Measurements from ENCODE around the gene ENG. TPM values are rescaled to one million over a fixed set of nuclear protein-coding genes. Genes with fewer than 3 reads are reported as not detected.
A peak's percentile ranks its signal among the peaks of the same experiment; 100 is the strongest.

The ENG gene
- total RNA-seq, 1 donor = 60.8 TPM

DNA sequence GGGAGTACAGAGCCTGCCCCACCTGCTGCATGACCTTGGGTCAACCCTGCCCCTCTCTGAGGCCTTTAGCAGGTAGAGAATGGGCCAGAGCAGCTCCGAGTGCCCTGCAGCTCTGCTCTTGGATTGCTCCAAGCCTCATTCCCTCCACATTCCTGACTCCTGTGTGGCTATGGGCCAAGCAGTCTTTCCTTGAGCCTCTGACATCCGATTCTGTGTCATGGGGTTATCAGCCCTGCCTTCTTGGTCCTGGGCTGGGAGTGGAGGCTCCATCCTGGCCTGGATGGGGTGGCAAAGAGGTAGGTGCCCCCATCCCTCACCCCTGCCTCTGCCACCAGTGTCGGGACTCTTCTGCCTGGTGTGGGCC is 38.1 kb downstream of the ENG start:
- TF ChIP-seq, protein P1, sequence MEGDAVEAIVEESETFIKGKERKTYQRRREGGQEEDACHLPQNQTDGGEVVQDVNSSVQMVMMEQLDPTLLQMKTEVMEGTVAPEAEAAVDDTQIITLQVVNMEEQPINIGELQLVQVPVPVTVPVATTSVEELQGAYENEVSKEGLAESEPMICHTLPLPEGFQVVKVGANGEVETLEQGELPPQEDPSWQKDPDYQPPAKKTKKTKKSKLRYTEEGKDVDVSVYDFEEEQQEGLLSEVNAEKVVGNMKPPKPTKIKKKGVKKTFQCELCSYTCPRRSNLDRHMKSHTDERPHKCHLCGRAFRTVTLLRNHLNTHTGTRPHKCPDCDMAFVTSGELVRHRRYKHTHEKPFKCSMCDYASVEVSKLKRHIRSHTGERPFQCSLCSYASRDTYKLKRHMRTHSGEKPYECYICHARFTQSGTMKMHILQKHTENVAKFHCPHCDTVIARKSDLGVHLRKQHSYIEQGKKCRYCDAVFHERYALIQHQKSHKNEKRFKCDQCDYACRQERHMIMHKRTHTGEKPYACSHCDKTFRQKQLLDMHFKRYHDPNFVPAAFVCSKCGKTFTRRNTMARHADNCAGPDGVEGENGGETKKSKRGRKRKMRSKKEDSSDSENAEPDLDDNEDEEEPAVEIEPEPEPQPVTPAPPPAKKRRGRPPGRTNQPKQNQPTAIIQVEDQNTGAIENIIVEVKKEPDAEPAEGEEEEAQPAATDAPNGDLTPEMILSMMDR (IDR thresholded peaks at IDR 0.05; ENCODE audit: extremely low read depth, low read depth, low read length) = no peak
- Histone ChIP-seq H3K4me3 (ENCODE audit: insufficient read depth, low read length) (no peak overlapping the region), H3K79me2 (ENCODE audit: insufficient read depth, low read length) (peaks cover 3% of the 10 kb centered on the region), H3K27me3 (ENCODE audit: insufficient read depth, low read length) (no peaks in the 10 kb centered on the region), H3K27ac (ENCODE audit: low read depth, low read length) (no peak overlapping the region), H4K20me1 (ENCODE audit: insufficient read depth, low read length) (peaks cover 16% of the 10 kb centered on the region), H3K4me2 (ENCODE audit: insufficient read depth, low read length) (no peak overlapping the region), H3K9me3 (ENCODE audit: low read depth, low read length) (no peaks in the 10 kb centered on the region), H2AFZ (ENCODE audit: low read length) (no peak overlapping the region), H3K36me3 (ENCODE audit: insufficient read depth, low read length) (peaks cover 89% of the 10 kb centered on the region), H3K4me1 (ENCODE audit: insufficient read depth, low read length) (no peaks in the 10 kb centered on the region)
- no peak for DNase-seq (ENCODE audit: insufficient read length, low spot score, missing footprints)

GRCh38 chr9:127815512-127816361 is 38.7 kb downstream of the ENG start:
- peaks cover 14% of the 10 kb centered on the region for H4K20me1 ChIP-seq (ENCODE audit: insufficient read depth, low read length)
- DNase-seq (ENCODE audit: insufficient read length, low spot score, missing footprints) = peak; percentile 71
- no peak overlapping the region for H3K27ac ChIP-seq (ENCODE audit: low read depth, low read length)
- no peaks in the 10 kb centered on the region for H3K4me1 ChIP-seq (ENCODE audit: insufficient read depth, low read length)
- H3K27me3 ChIP-seq (ENCODE audit: insufficient read depth, low read length) = no peaks in the 10 kb centered on the region
- no peak overlapping the region for H3K4me3 ChIP-seq (ENCODE audit: insufficient read depth, low read length)
- peaks cover 84% of the 10 kb centered on the region for H3K36me3 ChIP-seq (ENCODE audit: insufficient read depth, low read length)
- no peaks in the 10 kb centered on the region for H3K9me3 ChIP-seq (ENCODE audit: low read depth, low read length)
- H3K79me2 ChIP-seq (ENCODE audit: insufficient read depth, low read length) = peaks cover 3% of the 10 kb centered on the region
- H3K4me2 ChIP-seq (ENCODE audit: insufficient read depth, low read length) = no peak overlapping the region
- H2AFZ ChIP-seq (ENCODE audit: low read length) = no peak overlapping the region
- TF ChIP-seq, protein P1 (IDR thresholded peaks at IDR 0.05; ENCODE audit: extremely low read depth, low read depth, low read length) = no peak

DNA sequence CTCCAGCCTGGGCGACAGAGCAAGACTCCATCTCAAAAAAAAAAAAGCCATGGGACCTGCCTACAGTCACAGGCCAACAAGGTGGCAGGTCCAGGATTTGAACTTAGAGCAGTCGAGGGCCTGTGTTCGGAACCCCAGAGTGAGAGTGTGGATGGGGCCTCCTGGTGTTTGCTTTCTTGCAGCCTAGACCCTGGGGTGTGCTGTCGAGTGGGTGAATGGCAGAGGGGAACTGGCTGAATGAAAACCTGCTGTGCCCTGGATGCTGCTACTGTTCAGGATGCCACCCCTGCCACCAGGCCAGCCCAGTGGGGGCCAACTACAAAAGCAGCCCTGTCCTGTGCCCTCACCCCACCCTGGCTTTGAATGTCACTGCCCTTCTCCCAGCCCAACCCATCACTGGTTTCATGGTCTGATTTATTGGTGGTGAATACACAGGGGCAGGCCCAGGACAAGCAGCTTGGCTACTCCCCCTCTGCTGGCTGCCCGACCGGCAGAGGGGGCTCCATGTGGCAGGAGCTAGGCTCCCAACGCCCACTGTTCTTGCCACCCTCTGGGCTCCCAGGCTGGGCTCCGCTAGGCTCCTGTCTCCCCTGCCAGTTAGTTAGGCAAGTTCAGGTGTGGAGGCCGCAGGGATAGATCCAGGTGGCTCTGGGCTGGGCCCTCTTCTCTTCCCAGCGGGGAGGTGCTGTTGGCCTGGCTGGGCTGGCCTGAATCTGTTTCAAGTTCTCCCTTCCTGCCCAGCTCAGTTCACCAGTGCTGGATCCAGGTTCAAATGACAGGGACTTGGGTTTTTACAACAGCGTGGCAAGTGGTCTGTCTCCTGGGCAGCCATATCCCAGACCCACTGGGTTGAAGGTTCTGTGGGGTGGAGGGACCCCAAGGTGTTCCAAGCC is 39.6 kb downstream of the ENG start:
- DNase-seq (ENCODE audit: insufficient read length, low spot score, missing footprints) = peak; percentile 84
- peaks cover 17% of the 10 kb centered on the region for H4K20me1 ChIP-seq (ENCODE audit: insufficient read depth, low read length)
- H3K36me3 ChIP-seq (ENCODE audit: insufficient read depth, low read length) = peaks cover 86% of the 10 kb centered on the region
- no peak overlapping the region for H2AFZ ChIP-seq (ENCODE audit: low read length)
- peaks cover 2% of the 10 kb centered on the region for H3K79me2 ChIP-seq (ENCODE audit: insufficient read depth, low read length)
- no peaks in the 10 kb centered on the region for H3K4me1 ChIP-seq (ENCODE audit: insufficient read depth, low read length)
- H3K9me3 ChIP-seq (ENCODE audit: low read depth, low read length) = no peaks in the 10 kb centered on the region
- TF ChIP-seq, protein P1 (IDR thresholded peaks at IDR 0.05; ENCODE audit: extremely low read depth, low read depth, low read length) = no peak
- no peak overlapping the region for H3K4me2 ChIP-seq (ENCODE audit: insufficient read depth, low read length)
- H3K4me3 ChIP-seq (ENCODE audit: insufficient read depth, low read length) = no peak overlapping the region
- no peaks in the 10 kb centered on the region for H3K27me3 ChIP-seq (ENCODE audit: insufficient read depth, low read length)
- H3K27ac ChIP-seq (ENCODE audit: low read depth, low read length) = no peak overlapping the region
